Measurements from ENCODE around the gene KCTD17. TPM values are rescaled to one million over a fixed set of nuclear protein-coding genes. Genes with fewer than 3 reads are reported as not detected.

KCTD17 gene
- total RNA-seq, 1 donor from 2014 or later, result 13.4 TPM

- DNase-seq (ENCODE audit: low spot score), result no peak
Measured at GRCh38 chr22:37043209-37043827, 8.2 kb upstream of the KCTD17 start.

GRCh38 chr22:37043828-37044538 is 7.6 kb upstream of the KCTD17 start:
- DNase-seq (ENCODE audit: low spot score), result no peak

GRCh38 chr22:37044634-37045625 is 6.6 kb upstream of the KCTD17 start:
- DNase-seq (ENCODE audit: low spot score), result no peak

- no peak for DNase-seq (ENCODE audit: low spot score)
Measured at GRCh38 chr22:37045958-37046357, 5.6 kb upstream of the KCTD17 start.

- no peak for DNase-seq (ENCODE audit: low spot score)
Measured at GRCh38 chr22:37046589-37046988, 5.0 kb upstream of the KCTD17 start.

- no peak for DNase-seq (ENCODE audit: low spot score)
Measured at GRCh38 chr22:37047006-37047405, 4.5 kb upstream of the KCTD17 start.

GRCh38 chr22:37048133-37048532 is 3.4 kb upstream of the KCTD17 start:
- DNase-seq (ENCODE audit: low spot score), result no peak

GRCh38 chr22:37049224-37049623 is 2.3 kb upstream of the KCTD17 start:
- no peak for DNase-seq (ENCODE audit: low spot score)

- no peak for DNase-seq (ENCODE audit: low spot score)
Measured at GRCh38 chr22:37050913-37051312, 629 bp upstream of the KCTD17 start.

GRCh38 chr22:37052386-37053309 is 1.1 kb downstream of the KCTD17 start:
- DNase-seq (ENCODE audit: low spot score), result no peak

GRCh38 chr22:37053310-37054055 is 1.9 kb downstream of the KCTD17 start:
- DNase-seq (ENCODE audit: low spot score), result no peak

- no peak for DNase-seq (ENCODE audit: low spot score)
Measured at GRCh38 chr22:37054056-37054395, 2.5 kb downstream of the KCTD17 start.

- no peak for DNase-seq (ENCODE audit: low spot score)
Measured at GRCh38 chr22:37054600-37055365, 3.2 kb downstream of the KCTD17 start.

GRCh38 chr22:37056246-37056645 is 4.7 kb downstream of the KCTD17 start:
- no peak for DNase-seq (ENCODE audit: low spot score)

GRCh38 chr22:37057226-37057625 is 5.7 kb downstream of the KCTD17 start:
- no peak for DNase-seq (ENCODE audit: low spot score)

- DNase-seq (ENCODE audit: low spot score), result no peak
Measured at GRCh38 chr22:37057796-37058510, 6.4 kb downstream of the KCTD17 start.

- DNase-seq (ENCODE audit: low spot score), result no peak
Measured at GRCh38 chr22:37058917-37059701, 7.6 kb downstream of the KCTD17 start.
